Measurements from ENCODE around the gene CYP46A1.

Gene CYP46A1

DNA sequence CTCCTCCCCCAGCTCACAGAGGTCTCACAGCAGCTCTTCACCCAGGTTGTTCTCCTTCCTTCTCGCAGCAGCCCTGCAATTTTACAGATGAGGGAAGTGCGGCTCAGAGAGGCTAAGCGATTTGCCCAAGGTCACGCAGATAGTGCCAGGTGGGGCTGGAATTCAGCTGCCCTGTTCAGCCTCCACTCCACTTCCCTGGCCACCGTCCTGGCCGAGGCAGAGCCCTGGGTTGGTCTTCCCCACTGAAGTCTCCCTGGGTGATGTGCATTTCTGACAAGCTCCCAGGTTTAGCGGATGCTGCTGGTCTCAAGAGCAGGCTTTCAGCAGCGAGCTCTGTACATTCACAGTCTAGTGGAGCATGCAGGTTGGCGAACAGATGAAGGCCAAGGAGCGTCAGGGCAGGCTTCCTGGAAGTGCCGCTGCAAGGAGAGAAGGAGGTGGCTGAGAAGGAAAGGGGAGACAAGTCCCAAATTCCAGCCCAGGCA lies 80.2 kb downstream of the CYP46A1 start:
- TF ChIP-seq, protein P1, sequence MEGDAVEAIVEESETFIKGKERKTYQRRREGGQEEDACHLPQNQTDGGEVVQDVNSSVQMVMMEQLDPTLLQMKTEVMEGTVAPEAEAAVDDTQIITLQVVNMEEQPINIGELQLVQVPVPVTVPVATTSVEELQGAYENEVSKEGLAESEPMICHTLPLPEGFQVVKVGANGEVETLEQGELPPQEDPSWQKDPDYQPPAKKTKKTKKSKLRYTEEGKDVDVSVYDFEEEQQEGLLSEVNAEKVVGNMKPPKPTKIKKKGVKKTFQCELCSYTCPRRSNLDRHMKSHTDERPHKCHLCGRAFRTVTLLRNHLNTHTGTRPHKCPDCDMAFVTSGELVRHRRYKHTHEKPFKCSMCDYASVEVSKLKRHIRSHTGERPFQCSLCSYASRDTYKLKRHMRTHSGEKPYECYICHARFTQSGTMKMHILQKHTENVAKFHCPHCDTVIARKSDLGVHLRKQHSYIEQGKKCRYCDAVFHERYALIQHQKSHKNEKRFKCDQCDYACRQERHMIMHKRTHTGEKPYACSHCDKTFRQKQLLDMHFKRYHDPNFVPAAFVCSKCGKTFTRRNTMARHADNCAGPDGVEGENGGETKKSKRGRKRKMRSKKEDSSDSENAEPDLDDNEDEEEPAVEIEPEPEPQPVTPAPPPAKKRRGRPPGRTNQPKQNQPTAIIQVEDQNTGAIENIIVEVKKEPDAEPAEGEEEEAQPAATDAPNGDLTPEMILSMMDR (IDR thresholded peaks at IDR 0.05), result no peak

DNA sequence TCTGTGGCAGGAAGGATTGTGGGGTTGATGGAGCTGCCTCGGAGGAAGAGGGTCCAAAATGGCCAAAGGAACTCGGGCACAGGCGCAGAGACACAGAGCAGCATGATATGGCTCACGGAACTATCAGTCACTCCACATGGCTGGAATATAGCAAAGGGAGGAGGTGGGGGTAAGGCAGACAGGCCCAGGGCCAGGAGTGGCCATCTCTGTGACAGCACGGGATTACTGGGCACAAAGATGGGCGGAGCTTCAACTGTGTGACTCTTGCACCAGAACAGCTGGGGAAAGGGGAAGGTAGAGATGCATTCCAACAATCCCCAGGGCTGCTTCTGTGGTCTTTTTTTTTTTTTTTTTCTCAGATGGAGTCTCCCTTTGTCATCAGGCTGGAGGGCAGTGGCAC lies 84.3 kb downstream of the CYP46A1 start:
- TF ChIP-seq, protein P1 (IDR thresholded peaks at IDR 0.05), result no peak

DNA sequence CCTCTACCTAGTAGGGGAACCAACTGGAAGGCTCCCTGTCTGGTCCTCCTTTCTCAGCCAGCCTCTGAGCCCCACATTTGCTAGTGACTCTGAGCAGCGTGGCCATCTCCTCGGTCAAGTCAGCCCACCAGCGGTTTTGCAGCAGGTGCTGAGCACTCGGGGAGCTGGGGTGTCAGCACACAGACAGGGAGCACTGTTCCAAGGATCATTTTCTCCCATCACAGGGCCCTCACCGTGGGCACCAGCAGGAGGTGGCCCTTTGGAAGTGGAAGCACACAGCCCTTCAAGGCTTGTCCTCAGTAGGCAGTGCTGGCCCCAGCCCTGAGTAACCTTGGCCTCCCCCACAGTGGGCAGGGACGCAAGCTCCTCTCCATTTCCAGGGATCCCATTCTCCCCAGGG lies 85.0 kb downstream of the CYP46A1 start:
- TF ChIP-seq, protein P1 (IDR thresholded peaks at IDR 0.05), result no peak

DNA sequence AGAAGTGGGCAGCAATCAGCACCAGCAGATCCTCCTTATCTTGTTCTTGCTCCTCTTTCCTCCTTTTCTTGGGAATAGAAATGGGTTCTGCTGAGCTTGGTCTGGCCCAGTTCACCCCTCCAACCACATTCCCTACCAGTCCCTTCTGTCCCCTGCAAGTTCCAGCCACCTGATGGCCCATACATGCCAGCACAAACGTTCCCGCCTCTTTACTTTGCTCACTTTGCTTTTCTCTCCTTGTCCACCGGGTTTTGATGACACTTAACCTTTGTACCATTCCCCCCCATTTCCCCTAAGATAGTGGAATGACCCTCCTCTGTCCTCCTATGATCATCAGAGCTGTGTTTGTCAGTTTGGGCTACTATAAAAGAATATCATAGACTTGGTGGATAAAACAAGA lies 85.7 kb downstream of the CYP46A1 start:
- TF ChIP-seq, protein P1 (IDR thresholded peaks at IDR 0.05), result no peak

DNA sequence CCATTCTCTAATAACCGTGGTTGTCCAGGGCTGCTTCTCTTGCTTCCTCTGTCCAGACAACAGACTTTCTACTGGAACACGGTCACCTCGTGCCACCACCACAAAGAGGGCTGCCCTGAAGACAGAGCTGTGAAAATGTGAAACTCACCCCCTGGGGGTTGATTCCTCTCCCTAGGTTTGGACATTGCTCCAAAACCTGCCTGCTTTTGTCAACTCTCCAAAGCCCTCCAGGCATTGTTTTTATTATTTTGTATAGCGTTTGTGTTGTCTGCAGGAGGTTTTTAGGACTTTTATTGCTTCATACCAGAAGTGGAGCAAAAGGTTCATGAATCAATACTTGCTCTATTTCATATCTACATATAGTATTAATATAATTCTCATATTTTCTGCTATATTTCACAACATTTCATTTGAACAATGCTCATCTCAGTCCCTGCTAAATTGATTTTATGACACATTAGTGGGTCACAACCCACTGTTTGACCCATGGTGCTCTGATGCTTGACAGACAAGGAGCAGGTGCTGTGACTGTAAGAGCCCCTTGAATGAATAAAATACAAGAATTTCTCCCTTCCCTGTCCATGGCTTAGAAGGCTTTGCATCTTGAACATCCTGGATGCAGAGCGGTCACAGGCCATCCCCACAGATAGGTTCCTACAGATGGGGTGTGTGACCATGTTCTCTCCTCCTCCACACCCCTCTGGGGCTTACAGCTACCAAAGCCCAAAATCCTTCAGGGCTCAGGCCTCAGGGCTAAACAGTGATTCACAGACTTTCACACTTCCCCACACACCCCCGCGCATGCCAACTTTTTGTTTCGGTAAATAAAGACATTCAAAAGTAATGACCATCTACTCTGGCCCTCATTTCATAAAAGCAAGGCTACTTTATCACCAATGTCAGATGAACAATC lies 88.5 kb downstream of the CYP46A1 start:
- TF ChIP-seq, protein P1 (IDR thresholded peaks at IDR 0.05), result no peak

DNA sequence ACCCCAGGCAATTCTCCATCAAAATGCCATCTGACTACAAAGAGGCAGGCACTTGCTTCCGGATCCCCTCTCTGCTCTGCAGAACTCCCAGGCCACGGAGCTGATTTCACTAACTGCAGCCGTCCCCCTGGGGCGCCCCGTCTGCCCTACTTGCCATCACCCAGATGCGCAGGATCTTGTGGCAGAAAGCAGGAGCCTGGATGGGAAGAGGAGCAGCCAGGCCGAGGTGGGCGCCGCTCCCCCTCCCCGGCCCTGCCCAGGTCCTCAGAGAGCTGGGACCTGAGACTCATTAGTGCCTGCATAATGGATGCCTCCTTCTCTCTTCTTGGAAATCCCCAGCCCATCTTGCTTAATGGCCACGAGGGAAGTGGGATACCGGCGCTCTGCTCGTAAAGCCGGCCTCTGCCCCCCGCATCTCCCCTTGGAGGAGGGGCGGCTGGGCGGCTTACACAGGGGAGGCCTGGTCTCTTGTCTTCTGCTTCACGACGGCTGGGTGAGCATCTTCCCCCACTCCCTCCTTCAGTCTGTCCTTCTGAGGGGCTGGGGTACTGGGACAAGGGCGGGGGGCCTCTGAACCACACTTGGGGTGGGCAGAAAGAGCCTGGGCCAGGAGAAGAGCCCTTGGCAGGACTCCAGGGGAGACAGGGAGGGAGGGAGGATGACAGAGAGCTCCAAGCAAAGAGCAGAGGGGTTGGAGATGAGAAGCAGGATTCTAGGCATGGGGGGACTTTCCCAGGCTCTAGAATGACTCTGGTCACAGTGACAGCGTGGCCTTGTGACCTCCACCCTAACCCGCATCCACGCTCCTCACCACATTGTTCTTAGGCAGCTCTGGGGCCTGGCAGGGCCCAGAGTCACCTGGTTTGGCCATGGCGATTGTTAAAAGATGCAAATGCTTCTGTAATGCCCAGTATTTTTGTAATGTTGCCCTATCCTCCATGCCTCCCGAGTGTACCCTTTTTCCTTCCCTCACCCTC lies 89.7 kb downstream of the CYP46A1 start:
- TF ChIP-seq, protein P1 (IDR thresholded peaks at IDR 0.05), result no peak

DNA sequence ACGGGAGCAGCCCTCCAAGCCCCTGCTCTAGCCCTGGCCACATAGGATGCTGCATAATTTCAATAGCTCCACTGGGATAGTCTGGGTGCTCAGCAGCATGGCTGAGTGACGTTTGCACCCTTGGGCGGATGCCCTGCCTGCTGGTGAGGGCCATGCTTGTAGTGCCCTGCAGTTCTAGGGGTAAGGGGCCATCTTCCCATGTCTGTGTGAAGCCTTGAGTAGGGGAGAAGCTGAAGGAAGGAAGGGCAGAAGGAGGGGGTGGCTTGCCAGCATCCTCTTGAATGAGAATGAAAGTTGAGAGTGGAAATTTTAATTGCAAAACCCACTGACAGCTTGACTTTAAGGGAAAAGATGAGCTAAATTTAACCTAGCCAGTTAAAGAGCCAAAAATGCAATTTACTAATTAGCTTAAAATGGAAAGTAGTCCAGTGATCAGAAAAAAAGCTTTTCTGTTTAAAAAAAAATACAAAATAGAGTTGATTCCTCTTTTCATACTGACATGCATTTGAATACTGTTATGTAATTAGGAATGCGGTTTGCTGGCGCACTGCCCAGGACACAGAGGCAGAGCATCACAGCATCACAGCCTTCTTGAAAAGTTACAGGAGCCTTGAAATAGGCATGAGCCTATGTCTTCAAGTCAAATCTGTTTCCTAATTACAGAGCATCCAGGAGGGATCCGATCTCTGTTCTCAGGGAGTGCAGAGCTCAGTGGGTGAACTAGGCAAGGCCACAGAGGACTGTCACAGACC lies 90.6 kb downstream of the CYP46A1 start:
- TF ChIP-seq, protein P1 (IDR thresholded peaks at IDR 0.05), result no peak
